Upper lobe of left lung (tissue), 4 donors: ENCODE data around the gene ARMC6.

Experiments used
- EP300 ChIP-seq, 4 donors: sonication (generic); formaldehyde crosslinking; IDR thresholded peaks; one replicate each; pipeline ENCODE4 v1.5.1; 2017; ENCODE audit warnings: antibody characterized with exemption in 4 of 4, control low read depth in 2 of 4
- POLR2A ChIP-seq, 4 donors: fragments of 450-650 bp; IDR thresholded peaks; one replicate each; pipeline ENCODE4 v1.5.1; 2016 to 2017; ENCODE audit warnings: antibody characterized with exemption in 4 of 4, mild to moderate bottlenecking in 2 of 4
- POLR2AphosphoS5 ChIP-seq, 2 donors: sonication (generic); formaldehyde crosslinking; IDR thresholded peaks; one replicate each; pipeline ENCODE4 v1.5.1; 2017; ENCODE audit warnings: antibody characterized with exemption in 2 of 2
- TF ChIP-seq, protein P1 (sequence below), 6 experiments: fragments of 450-650 bp in 4 of 6; fragments of 200-600 bp in 2 of 6; sonication (generic) in 2 of 6; IDR thresholded peaks; one replicate each; pipeline ENCODE4 v1.5.1; 2016 to 2019; ENCODE audit warnings: antibody characterized with exemption in 6 of 6

DNA sequence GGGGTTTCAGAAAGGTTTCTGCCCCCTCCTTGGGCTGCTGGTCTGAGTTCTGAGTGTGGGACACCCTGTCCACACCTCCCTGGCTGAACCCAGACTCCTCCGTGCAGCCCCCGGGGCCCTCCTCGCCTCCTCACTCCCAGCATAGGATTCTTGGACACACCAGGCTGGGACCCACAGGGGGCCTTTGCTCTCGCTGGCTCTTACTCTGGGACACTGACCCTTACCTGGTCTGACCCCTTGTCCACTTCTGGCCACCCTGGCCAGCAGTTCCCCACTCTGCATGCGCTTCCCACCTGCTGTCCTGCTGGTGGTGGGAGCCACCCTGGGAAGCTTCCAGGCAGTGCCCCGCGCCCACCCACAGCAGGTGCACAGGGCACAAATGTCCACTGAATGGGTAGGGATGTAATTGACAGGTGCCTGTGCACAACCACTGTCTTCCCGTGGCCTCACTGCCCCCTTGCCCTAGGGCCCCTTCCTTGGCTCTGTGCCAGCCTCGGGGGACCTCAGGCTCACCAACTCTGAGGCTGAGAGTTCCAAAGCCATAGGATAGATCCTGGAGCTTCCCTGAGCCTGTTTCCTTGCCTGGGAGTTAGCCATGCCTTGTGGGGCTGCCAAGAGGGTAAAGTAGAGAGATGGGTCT, 23.4 kb downstream of the ARMC6 start:
- TF ChIP-seq, protein P1, sequence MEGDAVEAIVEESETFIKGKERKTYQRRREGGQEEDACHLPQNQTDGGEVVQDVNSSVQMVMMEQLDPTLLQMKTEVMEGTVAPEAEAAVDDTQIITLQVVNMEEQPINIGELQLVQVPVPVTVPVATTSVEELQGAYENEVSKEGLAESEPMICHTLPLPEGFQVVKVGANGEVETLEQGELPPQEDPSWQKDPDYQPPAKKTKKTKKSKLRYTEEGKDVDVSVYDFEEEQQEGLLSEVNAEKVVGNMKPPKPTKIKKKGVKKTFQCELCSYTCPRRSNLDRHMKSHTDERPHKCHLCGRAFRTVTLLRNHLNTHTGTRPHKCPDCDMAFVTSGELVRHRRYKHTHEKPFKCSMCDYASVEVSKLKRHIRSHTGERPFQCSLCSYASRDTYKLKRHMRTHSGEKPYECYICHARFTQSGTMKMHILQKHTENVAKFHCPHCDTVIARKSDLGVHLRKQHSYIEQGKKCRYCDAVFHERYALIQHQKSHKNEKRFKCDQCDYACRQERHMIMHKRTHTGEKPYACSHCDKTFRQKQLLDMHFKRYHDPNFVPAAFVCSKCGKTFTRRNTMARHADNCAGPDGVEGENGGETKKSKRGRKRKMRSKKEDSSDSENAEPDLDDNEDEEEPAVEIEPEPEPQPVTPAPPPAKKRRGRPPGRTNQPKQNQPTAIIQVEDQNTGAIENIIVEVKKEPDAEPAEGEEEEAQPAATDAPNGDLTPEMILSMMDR (IDR thresholded peaks at IDR 0.05) = no peak
- TF ChIP-seq POLR2A (IDR thresholded peaks at IDR 0.05) (no peak), POLR2AphosphoS5 (IDR thresholded peaks at IDR 0.05) (no peak), EP300 (IDR thresholded peaks at IDR 0.05) (no peak)
